Measurements from ENCODE around the gene PUSL1. TPM values are rescaled to one million over a fixed set of nuclear protein-coding genes. Genes with fewer than 3 reads are reported as not detected.

Gene PUSL1
- total RNA-seq, 1 experiment from 2014 or later, result 18.9 TPM

DNA sequence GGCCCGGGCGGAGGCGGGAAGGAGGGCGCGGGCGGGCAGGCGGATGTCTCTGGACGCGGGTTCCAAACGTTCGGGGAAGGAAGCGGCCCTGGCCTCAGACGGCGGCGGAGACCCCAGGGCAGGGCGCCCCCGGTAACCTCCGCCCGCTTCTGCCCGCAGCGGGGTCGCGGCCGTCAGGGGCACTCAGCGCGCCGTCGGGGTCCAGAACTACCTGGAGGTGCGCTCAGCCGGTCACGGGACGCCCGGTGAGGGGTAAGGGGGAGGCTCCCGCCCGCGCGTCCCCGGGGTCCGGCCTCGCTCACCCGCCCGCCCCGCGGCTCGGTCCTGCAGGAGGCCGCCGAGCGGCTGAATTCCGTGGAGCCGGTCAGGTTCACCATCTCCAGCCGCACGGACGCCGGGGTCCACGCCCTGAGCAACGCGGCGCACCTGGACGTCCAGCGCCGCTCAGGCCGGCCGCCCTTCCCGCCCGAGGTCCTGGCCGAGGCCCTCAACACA lies 406 bp downstream of the PUSL1 start:
- H3K9me3 ChIP-seq (ENCODE audit: insufficient read depth, low read depth), result no peaks in the 10 kb centered on the region
- no peak for DNase-seq
- no peaks in the 10 kb centered on the region for H3K9me2 ChIP-seq (ENCODE audit: insufficient read depth)
- BruUV-seq (replicated peaks), result no TSS peak
- H3K4me3 ChIP-seq, result peak overlapping the region; percentile 81
- H3F3A ChIP-seq (ENCODE audit: insufficient read depth, low read depth), result peaks cover 31% of the 10 kb centered on the region; the same call in 1 of the 2 replicates
- intact Hi-C loops (cut with micrococcal nuclease; ENCODE audit: unreplicated experiment), result loop anchor here (1.0 to 10.0 kb wide), 4 partner anchors 35 to 304 kb away; partner anchors contain the start of gene HES4
- peak overlapping the region; percentile 41 for H3K27ac ChIP-seq
- H3K36me3 ChIP-seq (ENCODE audit: low read depth), result no peaks in the 10 kb centered on the region
- H3K79me2 ChIP-seq (ENCODE audit: low read depth), result peaks cover 21% of the 10 kb centered on the region; the same call in 1 of the 2 replicates
- peaks cover 36% of the 10 kb centered on the region for H3K4me1 ChIP-seq (replicated peaks; ENCODE audit: insufficient read depth)
- CTCF ChIA-PET, result interaction anchor here (0.6 kb wide), 1 partner anchor 72 kb away, joined by 3 read pairs; no protein-coding TSS in a partner anchor
- POLR2A ChIA-PET (ENCODE audit: unreplicated experiment), result interaction anchor here (0.8 kb wide), 1 partner anchor 122 kb away, joined by 3 read pairs; no protein-coding TSS in a partner anchor
- TF ChIP-seq, protein P1, sequence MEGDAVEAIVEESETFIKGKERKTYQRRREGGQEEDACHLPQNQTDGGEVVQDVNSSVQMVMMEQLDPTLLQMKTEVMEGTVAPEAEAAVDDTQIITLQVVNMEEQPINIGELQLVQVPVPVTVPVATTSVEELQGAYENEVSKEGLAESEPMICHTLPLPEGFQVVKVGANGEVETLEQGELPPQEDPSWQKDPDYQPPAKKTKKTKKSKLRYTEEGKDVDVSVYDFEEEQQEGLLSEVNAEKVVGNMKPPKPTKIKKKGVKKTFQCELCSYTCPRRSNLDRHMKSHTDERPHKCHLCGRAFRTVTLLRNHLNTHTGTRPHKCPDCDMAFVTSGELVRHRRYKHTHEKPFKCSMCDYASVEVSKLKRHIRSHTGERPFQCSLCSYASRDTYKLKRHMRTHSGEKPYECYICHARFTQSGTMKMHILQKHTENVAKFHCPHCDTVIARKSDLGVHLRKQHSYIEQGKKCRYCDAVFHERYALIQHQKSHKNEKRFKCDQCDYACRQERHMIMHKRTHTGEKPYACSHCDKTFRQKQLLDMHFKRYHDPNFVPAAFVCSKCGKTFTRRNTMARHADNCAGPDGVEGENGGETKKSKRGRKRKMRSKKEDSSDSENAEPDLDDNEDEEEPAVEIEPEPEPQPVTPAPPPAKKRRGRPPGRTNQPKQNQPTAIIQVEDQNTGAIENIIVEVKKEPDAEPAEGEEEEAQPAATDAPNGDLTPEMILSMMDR (conservative IDR thresholded peaks at IDR 0.05), result no peak
- TF ChIP-seq EZH2 (IDR thresholded peaks at IDR 0.05; ENCODE audit: low read depth), result no peak
- peaks cover 32% of the 10 kb centered on the region for H4K20me1 ChIP-seq (ENCODE audit: insufficient read depth)
- H3K27me3 ChIP-seq (ENCODE audit: insufficient read depth, low read depth), result no peaks in the 10 kb centered on the region
- H3K4me2 ChIP-seq, result peak overlapping the region; percentile 89
- H2AFZ ChIP-seq, result peak overlapping the region; percentile 89

DNA sequence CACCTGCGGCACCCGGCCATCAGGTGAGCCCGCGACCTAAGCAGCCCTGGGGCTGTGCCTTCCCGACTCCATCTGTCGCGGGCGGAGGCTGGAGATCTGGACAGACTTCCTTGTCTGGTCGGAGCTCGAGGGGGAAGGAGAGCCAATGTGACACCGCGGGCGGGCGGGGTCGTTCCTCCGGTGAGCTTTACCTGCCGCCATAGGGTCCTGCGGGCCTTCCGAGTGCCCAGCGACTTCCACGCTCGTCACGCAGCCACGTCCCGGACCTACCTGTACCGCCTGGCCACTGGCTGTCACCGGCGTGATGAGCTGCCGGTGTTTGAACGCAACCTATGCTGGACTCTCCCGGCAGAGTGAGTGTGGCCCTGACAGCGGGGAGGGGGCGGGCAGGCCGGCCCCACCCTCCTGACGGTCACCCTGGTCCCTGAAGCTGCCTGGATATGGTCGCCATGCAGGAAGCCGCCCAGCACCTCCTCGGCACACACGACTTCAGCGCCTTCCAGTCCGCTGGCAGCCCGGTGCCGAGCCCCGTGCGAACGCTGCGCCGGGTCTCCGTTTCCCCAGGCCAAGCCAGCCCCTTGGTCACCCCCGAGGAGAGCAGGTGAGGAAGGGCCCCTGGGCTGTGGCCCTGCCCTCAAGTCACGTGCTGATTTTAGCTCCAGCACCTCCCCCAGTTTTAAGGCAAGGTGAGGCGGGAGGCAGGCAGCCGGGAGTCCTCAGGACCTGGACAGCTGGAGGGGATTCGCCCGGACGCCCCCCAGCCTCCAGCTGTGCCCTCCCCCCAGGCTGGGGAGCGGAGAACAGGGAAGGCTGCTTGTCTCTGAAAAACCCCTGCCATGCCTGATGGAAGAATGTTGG lies 1.1 kb downstream of the PUSL1 start:
- peak overlapping the region; percentile 81 for H3K4me3 ChIP-seq
- H3K4me1 ChIP-seq (replicated peaks; ENCODE audit: insufficient read depth), result peaks cover 35% of the 10 kb centered on the region
- BruUV-seq (replicated peaks), result TSS peak; percentile 40
- no peak for TF ChIP-seq EZH2 (IDR thresholded peaks at IDR 0.05; ENCODE audit: low read depth)
- TF ChIP-seq, protein P1 (conservative IDR thresholded peaks at IDR 0.05), result no peak
- ChIA-PET POLR2A (ENCODE audit: unreplicated experiment) (interaction anchor here (0.5 to 0.8 kb wide), 2 partner anchors 18 to 121 kb away, joined by 3 to 16 read pairs; no protein-coding TSS in a partner anchor), CTCF (interaction anchor here (0.6 kb wide), 1 partner anchor 72 kb away, joined by 3 read pairs; no protein-coding TSS in a partner anchor)
- no peaks in the 10 kb centered on the region for H3K9me2 ChIP-seq (ENCODE audit: insufficient read depth)
- DNase-seq, result peak; percentile 49 to 55
- H3K36me3 ChIP-seq (ENCODE audit: low read depth), result no peaks in the 10 kb centered on the region
- peaks cover 21% of the 10 kb centered on the region; the same call in 1 of the 2 replicates for H3K79me2 ChIP-seq (ENCODE audit: low read depth)
- peak overlapping the region; percentile 89 for H3K4me2 ChIP-seq
- H4K20me1 ChIP-seq (ENCODE audit: insufficient read depth), result peaks cover 32% of the 10 kb centered on the region
- no peaks in the 10 kb centered on the region for H3K9me3 ChIP-seq (ENCODE audit: insufficient read depth, low read depth)
- intact Hi-C loops (cut with micrococcal nuclease; ENCODE audit: unreplicated experiment), result loop anchor here (1.0 to 10.0 kb wide), 3 partner anchors 35 to 305 kb away; partner anchors contain the start of gene HES4
- peaks cover 29% of the 10 kb centered on the region; the same call in 1 of the 2 replicates for H3F3A ChIP-seq (ENCODE audit: insufficient read depth, low read depth)
- no peak overlapping the region for H3K27ac ChIP-seq
- peak overlapping the region; percentile 89; the same call in 1 of the 2 replicates for H2AFZ ChIP-seq
- H3K27me3 ChIP-seq (ENCODE audit: insufficient read depth, low read depth), result no peaks in the 10 kb centered on the region

DNA sequence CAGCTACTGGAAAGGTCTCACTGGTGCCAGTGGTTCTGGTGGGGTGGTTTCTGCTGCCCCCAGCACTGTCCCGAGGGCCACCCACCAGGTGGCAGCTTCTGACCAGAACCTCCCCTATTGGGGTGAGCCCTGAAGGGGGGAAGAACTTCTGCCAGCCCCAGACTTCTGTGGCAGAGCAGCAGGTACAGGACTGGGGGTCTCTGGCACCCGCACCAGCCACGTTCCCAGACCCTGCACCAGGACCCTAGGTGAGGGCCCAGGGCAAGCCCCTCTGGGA lies 1.6 kb downstream of the PUSL1 start:
- Histone ChIP-seq H3K4me2 (peak overlapping the region; percentile 89), H4K20me1 (ENCODE audit: insufficient read depth) (peaks cover 31% of the 10 kb centered on the region), H3K79me2 (ENCODE audit: low read depth) (peaks cover 27% of the 10 kb centered on the region; the same call in 1 of the 2 replicates), H3K27me3 (ENCODE audit: insufficient read depth, low read depth) (no peaks in the 10 kb centered on the region), H3K9me2 (ENCODE audit: insufficient read depth) (no peaks in the 10 kb centered on the region), H3K4me1 (replicated peaks; ENCODE audit: insufficient read depth) (peaks cover 30% of the 10 kb centered on the region), H3K4me3 (peak overlapping the region; percentile 81; the same call in 1 of the 2 replicates), H2AFZ (no peak overlapping the region), H3K27ac (no peak overlapping the region), H3K36me3 (ENCODE audit: low read depth) (no peaks in the 10 kb centered on the region), H3F3A (ENCODE audit: insufficient read depth, low read depth) (peaks cover 29% of the 10 kb centered on the region; the same call in 1 of the 2 replicates), H3K9me3 (ENCODE audit: insufficient read depth, low read depth) (no peaks in the 10 kb centered on the region)
- no peak for DNase-seq
- ChIA-PET POLR2A (ENCODE audit: unreplicated experiment) (no interaction called here), CTCF (no interaction called here)
- BruUV-seq (replicated peaks), result no TSS peak
- no peak for TF ChIP-seq EZH2 (IDR thresholded peaks at IDR 0.05; ENCODE audit: low read depth)
- TF ChIP-seq, protein P1 (conservative IDR thresholded peaks at IDR 0.05), result no peak
- intact Hi-C loops (cut with micrococcal nuclease; ENCODE audit: unreplicated experiment), result no loop called here
